HFF-Myc (cell line): ENCODE measurements around the gene NBPF9.
"Not testable (repeated sequence)": the region's sequence is repeated elsewhere in the genome, so short reads cannot be mapped to it uniquely, and the experiment has no call there.

Experiments
- DNase-seq: peaks from one replicate; pipeline ENCODE4 v3.0.0-alpha.2; 2011; ENCODE audit warnings: low read depth; ENCODE audit errors: extremely low read depth
- H3K4me3 ChIP-seq: replicated peaks from 2 replicates; pipeline ENCODE4 v1.5.1; 2011; ENCODE audit warnings: low read depth, mild to moderate bottlenecking, control low read depth, low read length

Gene NBPF9

DNA sequence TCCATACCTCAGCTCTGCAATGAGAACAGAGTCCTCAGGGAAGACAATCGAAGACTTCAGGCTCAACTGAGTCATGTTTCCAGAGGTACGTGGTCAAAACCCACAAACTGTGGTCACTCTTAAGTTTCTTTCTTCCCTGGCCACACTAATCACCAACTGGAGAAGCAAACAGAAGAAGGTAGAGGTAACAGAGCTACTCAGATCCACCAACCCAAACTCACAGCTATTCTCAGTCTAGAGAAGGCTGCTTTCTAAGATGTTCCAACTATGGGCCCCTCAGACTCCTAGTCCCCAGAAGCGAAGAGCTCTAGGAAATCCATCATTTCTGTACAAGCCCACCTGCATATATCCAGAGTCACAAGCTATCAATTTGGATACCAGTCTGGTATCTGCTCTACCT lies 84.8 kb downstream of the NBPF9 start:
- not testable (repeated sequence) for H3K4me3 ChIP-seq, DNase-seq

DNA sequence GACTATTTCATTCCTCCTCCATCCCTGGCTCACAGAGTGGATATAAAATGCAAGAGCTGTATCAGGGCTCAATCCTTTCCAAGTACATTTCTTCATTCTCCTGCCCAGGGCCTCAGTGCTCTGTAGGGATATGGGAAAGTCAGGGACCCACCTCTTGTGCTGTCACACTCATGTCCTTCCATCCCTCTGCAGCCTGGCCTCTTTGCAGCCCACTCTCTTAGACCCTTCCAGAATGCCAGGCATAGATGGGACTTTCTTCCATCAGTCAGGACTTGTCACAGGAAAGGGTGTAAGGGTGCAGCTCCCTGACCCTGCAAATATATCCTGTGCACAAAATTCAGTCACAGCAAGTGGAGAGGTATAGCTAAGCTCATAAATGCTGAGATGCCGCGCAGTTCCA lies 86.7 kb downstream of the NBPF9 start:
- H3K4me3 ChIP-seq, DNase-seq: not testable (repeated sequence)

DNA sequence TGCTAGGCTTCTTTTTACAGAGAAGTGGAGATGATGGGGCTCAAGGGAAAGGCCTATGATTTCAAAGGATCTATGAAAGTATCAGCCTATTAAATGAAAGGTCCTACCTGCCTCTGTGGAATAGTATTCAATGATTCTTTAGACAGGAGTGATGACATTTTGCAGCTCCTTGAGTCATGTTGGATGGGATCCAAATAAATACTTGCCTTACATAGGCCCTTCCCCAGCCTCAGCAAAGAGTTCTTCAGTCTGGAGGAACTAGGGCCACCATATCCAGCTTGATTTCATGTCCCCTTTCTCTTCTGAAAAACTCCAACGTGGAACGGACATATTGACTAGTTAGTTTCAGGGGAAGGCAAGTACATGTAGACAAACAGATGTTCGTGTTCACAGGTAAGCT lies 87.8 kb downstream of the NBPF9 start:
- not testable (repeated sequence) for DNase-seq

GRCh38 chr1:149013513-149013912 lies 89.8 kb downstream of the NBPF9 start:
- DNase-seq, H3K4me3 ChIP-seq: not testable (repeated sequence)

More for the DNA sequence above, 87.8 kb downstream of the NBPF9 start:
- H3K4me3 ChIP-seq: not testable (repeated sequence)

- DNase-seq, H3K4me3 ChIP-seq: not testable (repeated sequence)
These were observed 90.8 kb downstream of the NBPF9 start for GRCh38 chr1:149012599-149012998.

GRCh38 chr1:149009761-149010160 lies 93.6 kb downstream of the NBPF9 start:
- H3K4me3 ChIP-seq: not testable (repeated sequence)

GRCh38 chr1:149008769-149009168 lies 94.6 kb downstream of the NBPF9 start:
- not testable (repeated sequence) for H3K4me3 ChIP-seq, DNase-seq

More at GRCh38 chr1:149009761-149010160, 93.6 kb downstream of the NBPF9 start:
- DNase-seq: not testable (repeated sequence)

DNA sequence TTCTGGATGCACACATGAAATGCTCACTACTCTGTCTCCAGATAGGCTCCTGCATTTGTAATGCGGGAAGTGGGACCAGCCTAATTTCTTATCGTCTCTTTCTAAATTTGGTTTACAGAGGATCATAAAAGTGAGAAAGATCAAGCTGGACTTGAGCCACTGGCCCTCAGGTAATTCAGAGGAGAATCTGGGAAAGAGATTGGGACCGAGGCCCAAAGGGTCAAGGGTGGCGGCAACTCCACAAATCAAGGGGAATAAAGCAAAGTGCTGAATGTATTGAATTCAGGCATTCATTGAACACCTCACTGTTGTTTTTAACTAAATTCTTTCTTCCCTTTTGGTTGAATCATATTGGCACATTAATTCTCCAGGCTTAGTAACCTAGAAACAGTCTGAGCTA lies 95.0 kb downstream of the NBPF9 start:
- DNase-seq, H3K4me3 ChIP-seq: not testable (repeated sequence)
